HCT116 (cell line): ENCODE measurements around the gene ZNF503. TPM values are rescaled to one million over a fixed set of nuclear protein-coding genes. Genes with fewer than 3 reads are reported as not detected.

Experiments used
- ATAC-seq: fragments of 200-7000 bp; cut with Tn5 transposase; 2 replicates; pipeline ENCODE4 v1.9.1; 2020; ENCODE audit warnings: mild to moderate bottlenecking, moderate library complexity
- BruUV-seq: library from RNA; stranded (reverse); fragments of 400-500 nt; replicated peaks from 2 replicates; lab custom pipeline; 2021; lab: Mats Ljungman, UMichigan
- CTCF ChIA-PET: fragments of 300-600 bp; sonication (Branson Sonifier 250); formaldehyde crosslinking; loops from one replicate; lab custom pipeline; 2021; ENCODE audit warnings: antibody characterized with exemption; lab: Charles Lee
- POLR2A ChIA-PET: fragments of 300-600, 350-600 bp; sonication (Branson Sonifier 250); formaldehyde crosslinking; loops from one replicate; lab custom pipeline; 2021; ENCODE audit warnings: antibody characterized with exemption; lab: Charles Lee
- RAD21 ChIA-PET, 2 experiments: fragments of 300-600 bp; sonication (Branson Sonifier 250); formaldehyde crosslinking; loops; one replicate each; lab custom pipeline; 2023; ENCODE audit warnings: low total read pairs in 2 of 2; ENCODE audit not compliant: uncharacterized antibody in 2 of 2, unreplicated experiment in 2 of 2, low non-redundant PET in 1 of 2; lab: Charles Lee
- DNase-seq: peaks from one replicate; pipeline ENCODE4 v3.0.0-alpha.2; 2010; ENCODE audit warnings: low read depth, low spot score
- H2AFZ ChIP-seq: fragments of 200-600 bp; shearing (Covaris generic), sonication (generic); 2 replicates; pipeline ENCODE4 v1.6.1; 2017; ENCODE audit warnings: low read depth, mixed run types, mixed read lengths, antibody characterized with exemption, low read length; ENCODE audit not compliant: poor library complexity, severe bottlenecking
- H3K27ac ChIP-seq: 2 replicates; pipeline ENCODE4 v1.5.1; 2012; ENCODE audit warnings: low read depth, low read length
- H3K27me3 ChIP-seq: fragments of 200-600 bp; sonication (generic); 2 replicates; pipeline ENCODE4 v1.6.1; 2016; ENCODE audit warnings: mixed run types, low read length, mixed read lengths; ENCODE audit not compliant: insufficient read depth
- H3K36me3 ChIP-seq, 2 experiments: fragments of 200-500 bp in 1 of 2; fragments of 200-600 bp in 1 of 2; sonication (Bioruptor generic) in 1 of 2; sonication (generic) in 1 of 2; 2 replicates each; pipeline versions ENCODE4 v1.5.1 to v1.6.1; 2014 to 2016; ENCODE audit warnings: low read length in 2 of 2, inconsistent platforms in 1 of 2, mixed read lengths in 1 of 2, mixed run types in 1 of 2; ENCODE audit not compliant: insufficient read depth in 2 of 2, control insufficient read depth in 1 of 2
- H3K4me1 ChIP-seq, 2 experiments: fragments of 200-600 bp in 1 of 2; sonication (generic) in 1 of 2; 2 replicates each; pipeline versions ENCODE4 v1.5.1 to v1.6.1; 2012 to 2017; ENCODE audit warnings: low read length in 2 of 2, inconsistent platforms in 1 of 2, mild to moderate bottlenecking in 1 of 2, mixed read lengths in 1 of 2, mixed run types in 1 of 2, moderate library complexity in 1 of 2; ENCODE audit not compliant: insufficient read depth in 2 of 2, control insufficient read depth in 1 of 2
- H3K4me2 ChIP-seq: fragments of 200-600 bp; sonication (generic); 2 replicates; pipeline ENCODE4 v1.6.1; 2017; ENCODE audit warnings: mixed run types, low read length, mixed read lengths
- H3K4me3 ChIP-seq, 2 experiments: fragments of 200-600 bp in 1 of 2; sonication (generic) in 1 of 2; replicated peaks in 1 of 2; 2 replicates each; pipeline ENCODE4 v1.5.1; 2011 to 2016; ENCODE audit warnings: low read length in 2 of 2, control low read depth in 1 of 2, low read depth in 1 of 2, mild to moderate bottlenecking in 1 of 2, mixed read lengths in 1 of 2, mixed run types in 1 of 2
- H3K79me2 ChIP-seq: fragments of 200-600 bp; sonication (generic); 2 replicates; pipeline ENCODE4 v1.6.1; 2017; ENCODE audit warnings: mild to moderate bottlenecking, mixed run types, low read length, moderate library complexity, mixed read lengths; ENCODE audit not compliant: insufficient read depth
- H3K9ac ChIP-seq: fragments of 200-600 bp; sonication (generic); 2 replicates; pipeline ENCODE4 v1.6.1; 2016; ENCODE audit warnings: low read length, mixed read lengths
- H3K9me2 ChIP-seq: fragments of 200-600 bp; sonication (generic), shearing (Covaris generic); 2 replicates; pipeline ENCODE4 v1.6.1; 2017; ENCODE audit warnings: mixed run types, mild to moderate bottlenecking, moderate library complexity; ENCODE audit not compliant: insufficient read depth
- H3K9me3 ChIP-seq, 2 experiments: fragments of 200-500 bp in 1 of 2; fragments of 200-600 bp in 1 of 2; sonication (Bioruptor generic) in 1 of 2; sonication (generic) in 1 of 2; 2 replicates each; pipeline ENCODE4 v1.6.1; 2014 to 2017; ENCODE audit warnings: low read length in 2 of 2, mixed read lengths in 2 of 2, inconsistent platforms in 1 of 2, low read depth in 1 of 2, mild to moderate bottlenecking in 1 of 2, mixed run types in 1 of 2, moderate library complexity in 1 of 2; ENCODE audit not compliant: control insufficient read depth in 1 of 2, insufficient read depth in 1 of 2
- H4K20me1 ChIP-seq: fragments of 200-600 bp; sonication (generic), shearing (Covaris generic); 2 replicates; pipeline ENCODE4 v1.6.1; 2017; ENCODE audit warnings: mixed run types, mild to moderate bottlenecking, moderate library complexity; ENCODE audit not compliant: insufficient read depth
- CBX3 ChIP-seq: IDR thresholded peaks from 2 replicates; pipeline ENCODE4 v1.6.1; 2012; ENCODE audit warnings: low read depth
- CEBPB ChIP-seq: IDR thresholded peaks from 2 replicates; pipeline ENCODE4 v1.6.1; 2012; ENCODE audit warnings: low read depth
- ELF1 ChIP-seq: IDR thresholded peaks from 2 replicates; pipeline ENCODE4 v1.6.1; 2012; ENCODE audit warnings: low read depth, borderline replicate concordance
- EZH2 ChIP-seq: fragments of 200-600 bp; sonication (generic); IDR thresholded peaks from 2 replicates; pipeline ENCODE4 v1.6.1; 2017; ENCODE audit warnings: antibody characterized with exemption, mixed run types
- POLR2A ChIP-seq: IDR thresholded peaks from 2 replicates; pipeline ENCODE4 v1.7.0; 2011; ENCODE audit warnings: borderline replicate concordance; ENCODE audit not compliant: insufficient read depth, insufficient read length; ENCODE audit errors: extremely low read depth
- POLR2AphosphoS5 ChIP-seq: IDR thresholded peaks from 2 replicates; pipeline ENCODE4 v1.6.1; 2011; ENCODE audit warnings: mild to moderate bottlenecking, low read depth, low read length, moderate library complexity
- RAD21 ChIP-seq: IDR thresholded peaks from 2 replicates; pipeline ENCODE4 v1.6.1; 2012; ENCODE audit warnings: low read depth, mild to moderate bottlenecking
- SIN3A ChIP-seq: IDR thresholded peaks from 2 replicates; pipeline ENCODE4 v1.6.1; 2012; ENCODE audit warnings: low read depth
- TCF7L2 ChIP-seq: IDR thresholded peaks from 2 replicates; pipeline ENCODE4 v1.7.0; 2011; ENCODE audit warnings: borderline replicate concordance, inconsistent platforms; ENCODE audit not compliant: insufficient read depth, insufficient read length; ENCODE audit errors: extremely low read depth
- ZNF274 ChIP-seq: fragments of 200-500 bp; sonication (Bioruptor generic); IDR thresholded peaks from 2 replicates; pipeline ENCODE4 v1.6.1; 2014; ENCODE audit warnings: mild to moderate bottlenecking, low read depth, low read length, inconsistent platforms
- intact Hi-C: fragments of 100-400 bp; cut with micrococcal nuclease; formaldehyde crosslinking; loops from 2 replicates; pipeline ENCODE4 v1.10.0; 2022
- total RNA-seq: library from RNA; stranded (reverse); gene quantifications from one replicate; pipeline ENCODE4 v1.2.1, GENCODE V29; 2021; ENCODE audit not compliant: unreplicated experiment
- TF ChIP-seq, protein P1 (sequence below): IDR thresholded peaks from 2 replicates; pipeline ENCODE4 v1.6.1; 2012
- TF ChIP-seq, protein P2 (sequence below): IDR thresholded peaks from 2 replicates; pipeline ENCODE4 v1.6.1; 2011; ENCODE audit warnings: mild to moderate bottlenecking, low read length, moderate library complexity; ENCODE audit not compliant: insufficient replicate concordance; ENCODE audit errors: extremely low read depth

Gene ZNF503
- total RNA-seq, 1 experiment from 2014 or later, result 30.4 TPM

DNA sequence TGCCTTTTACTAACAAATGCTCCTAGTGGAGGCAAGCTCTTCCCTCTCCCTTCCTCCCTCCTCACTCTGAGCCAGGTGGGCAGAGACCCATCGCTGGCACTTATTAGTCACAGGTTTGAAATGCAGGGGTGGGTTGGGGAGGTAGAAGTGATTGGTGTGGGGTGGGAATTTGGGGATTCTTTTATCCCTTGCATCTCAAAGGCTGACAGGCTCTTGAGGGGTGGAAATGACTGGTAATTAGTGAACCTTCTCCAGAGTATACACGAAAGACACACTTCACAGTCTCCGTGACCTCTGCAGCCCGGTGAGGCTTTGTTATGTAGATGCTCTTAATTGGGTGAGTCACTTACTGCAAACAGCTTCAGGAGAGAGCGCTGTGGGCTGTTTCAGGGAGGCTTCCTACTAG is 16.0 kb upstream of the ZNF503 start:
- H4K20me1 ChIP-seq, result no peaks in the 10 kb centered on the region

DNA sequence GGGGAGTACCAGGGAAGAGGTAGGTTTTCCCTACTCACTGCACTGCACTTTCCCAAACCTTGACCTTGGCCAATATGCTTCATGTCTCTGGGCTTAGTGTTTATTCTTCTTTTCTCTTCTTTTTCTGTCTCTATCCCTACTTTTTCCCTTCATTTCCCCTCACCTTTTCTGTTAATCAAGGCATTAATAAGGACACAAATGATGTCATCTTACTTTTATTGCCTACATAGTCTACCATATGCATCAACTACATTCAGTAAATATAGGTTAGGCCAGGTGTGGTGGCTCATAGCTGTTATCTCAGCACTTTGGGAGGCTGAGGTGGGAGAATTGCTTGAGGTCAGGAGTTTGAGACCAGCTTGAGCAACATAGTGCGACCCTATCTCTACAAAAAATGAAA is 13.0 kb upstream of the ZNF503 start:
- no TSS peak for BruUV-seq
- Histone ChIP-seq H3K9me3 (no peaks in the 10 kb centered on the region), H3K4me3 (no peak overlapping the region), H3K9me2 (no peaks in the 10 kb centered on the region), H3K36me3 (no peaks in the 10 kb centered on the region), H3K4me1 (peaks cover 9 to 29% of the 10 kb centered on the region in 2 experiments), H3K79me2 (no peaks in the 10 kb centered on the region), H3K27me3 (no peaks in the 10 kb centered on the region), H3K4me2 (no peak overlapping the region), H2AFZ (no peak overlapping the region), H4K20me1 (no peaks in the 10 kb centered on the region), H3K27ac (no peak overlapping the region), H3K9ac (no peak overlapping the region)
- ChIA-PET RAD21 (no interaction called here), CTCF (no interaction called here), POLR2A (no interaction called here)
- TF ChIP-seq SIN3A, result no peak
- no peak for TF ChIP-seq ZNF274
- no peak for TF ChIP-seq POLR2AphosphoS5
- TF ChIP-seq, protein P1, sequence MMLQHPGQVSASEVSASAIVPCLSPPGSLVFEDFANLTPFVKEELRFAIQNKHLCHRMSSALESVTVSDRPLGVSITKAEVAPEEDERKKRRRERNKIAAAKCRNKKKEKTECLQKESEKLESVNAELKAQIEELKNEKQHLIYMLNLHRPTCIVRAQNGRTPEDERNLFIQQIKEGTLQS, result no peak
- no peak for TF ChIP-seq CEBPB
- no peak for TF ChIP-seq RAD21
- TF ChIP-seq, protein P2, sequence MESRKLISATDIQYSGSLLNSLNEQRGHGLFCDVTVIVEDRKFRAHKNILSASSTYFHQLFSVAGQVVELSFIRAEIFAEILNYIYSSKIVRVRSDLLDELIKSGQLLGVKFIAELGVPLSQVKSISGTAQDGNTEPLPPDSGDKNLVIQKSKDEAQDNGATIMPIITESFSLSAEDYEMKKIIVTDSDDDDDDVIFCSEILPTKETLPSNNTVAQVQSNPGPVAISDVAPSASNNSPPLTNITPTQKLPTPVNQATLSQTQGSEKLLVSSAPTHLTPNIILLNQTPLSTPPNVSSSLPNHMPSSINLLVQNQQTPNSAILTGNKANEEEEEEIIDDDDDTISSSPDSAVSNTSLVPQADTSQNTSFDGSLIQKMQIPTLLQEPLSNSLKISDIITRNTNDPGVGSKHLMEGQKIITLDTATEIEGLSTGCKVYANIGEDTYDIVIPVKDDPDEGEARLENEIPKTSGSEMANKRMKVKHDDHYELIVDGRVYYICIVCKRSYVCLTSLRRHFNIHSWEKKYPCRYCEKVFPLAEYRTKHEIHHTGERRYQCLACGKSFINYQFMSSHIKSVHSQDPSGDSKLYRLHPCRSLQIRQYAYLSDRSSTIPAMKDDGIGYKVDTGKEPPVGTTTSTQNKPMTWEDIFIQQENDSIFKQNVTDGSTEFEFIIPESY, result no peak
- no peak for TF ChIP-seq EZH2
- no peak for TF ChIP-seq POLR2A
- intact Hi-C loops, result no loop called here
- DNase-seq (no peak), ATAC-seq (no peak)

More for the DNA sequence above, 16.0 kb upstream of the ZNF503 start:
- ChIA-PET CTCF (interaction anchor here (2.0 kb wide), 1 partner anchor 22 kb away, joined by 6 read pairs; no protein-coding TSS in a partner anchor), POLR2A (no interaction called here), RAD21 (interaction anchor here in 1 of 2 experiments (0.7 kb wide), 1 partner anchor 35 kb away, joined by 3 read pairs; no protein-coding TSS in a partner anchor)
- DNase-seq (no peak), ATAC-seq (peak; percentile 75)
- H3K4me3 ChIP-seq, result peak overlapping the region in 1 of 2 experiments; percentile 13; a peak in 1 of 4 replicates
- BruUV-seq, result no TSS peak
- no peak overlapping the region for H3K9ac ChIP-seq
- no peak overlapping the region for H3K27ac ChIP-seq
- no peaks in the 10 kb centered on the region for H3K9me3 ChIP-seq
- H3K4me1 ChIP-seq, result peaks cover 9 to 19% of the 10 kb centered on the region in 2 experiments
- H3K79me2 ChIP-seq, result no peaks in the 10 kb centered on the region
- H3K9me2 ChIP-seq, result no peaks in the 10 kb centered on the region
- no peak overlapping the region for H2AFZ ChIP-seq
- H3K36me3 ChIP-seq, result no peaks in the 10 kb centered on the region
- H3K27me3 ChIP-seq, result no peaks in the 10 kb centered on the region
- H3K4me2 ChIP-seq, result peak overlapping the region; percentile 67
- no peak for TF ChIP-seq SIN3A
- TF ChIP-seq TCF7L2, result peak; percentile 28
- TF ChIP-seq POLR2A, result no peak
- no peak for TF ChIP-seq CBX3
- no peak for TF ChIP-seq CEBPB
- TF ChIP-seq ZNF274, result no peak
- no peak for TF ChIP-seq EZH2
- TF ChIP-seq ELF1, result no peak
- intact Hi-C loops, result no loop called here
